Activated CD4-positive, alpha-beta memory T cell treated with anti-CD3 and anti-CD28 coated beads for 36 hours (primary cell): ENCODE results near the gene TMEM38B. TPM values are rescaled to one million over a fixed set of nuclear protein-coding genes. Genes with fewer than 3 reads are reported as not detected.

Experiments used
- CTCF ChIA-PET: fragments of 350-600 bp; sonication (Branson Sonifier 250); formaldehyde crosslinking; loops from one replicate; lab custom pipeline; 2021; ENCODE audit warnings: antibody characterized with exemption, inconsistent platforms; lab: Charles Lee
- POLR2A ChIA-PET: fragments of 350-600 bp; sonication (Branson Sonifier 250); formaldehyde crosslinking; loops from one replicate; lab custom pipeline; 2021; ENCODE audit warnings: antibody characterized with exemption; lab: Charles Lee
- DNase-seq: peaks from one replicate; pipeline ENCODE4 v3.0.0-alpha.2; 2020
- H3K27ac Mint-ChIP-seq: one replicate; pipeline ENCODE4 v1.8.0; 2021; ENCODE audit warnings: mixed read lengths
- H3K27me3 Mint-ChIP-seq: one replicate; pipeline ENCODE4 v1.8.0; 2021; ENCODE audit warnings: mixed read lengths
- H3K36me3 Mint-ChIP-seq: one replicate; pipeline ENCODE4 v1.8.0; 2021; ENCODE audit warnings: mixed read lengths
- H3K4me1 Mint-ChIP-seq: one replicate; pipeline ENCODE4 v1.8.0; 2021; ENCODE audit warnings: low read depth, mixed read lengths
- H3K4me3 Mint-ChIP-seq: one replicate; pipeline ENCODE4 v1.8.0; 2021; ENCODE audit warnings: mild to moderate bottlenecking, mixed read lengths
- H3K9me3 Mint-ChIP-seq: one replicate; pipeline ENCODE4 v1.8.0; 2021; ENCODE audit warnings: mixed read lengths
- intact Hi-C: fragments of 100-400 bp; cut with micrococcal nuclease; formaldehyde crosslinking; loops from one replicate; pipeline ENCODE4 v1.15.1; 2023
- total RNA-seq, 2 experiments: library from RNA; stranded (reverse); gene quantifications; one replicate each; pipeline ENCODE4 v1.2.3, GENCODE V29; 2021

The TMEM38B gene
- total RNA-seq, 2 experiments from 2014 or later: 12.1 to 13.8 TPM

- Mint-ChIP-seq H3K4me1 (no peaks in the 10 kb centered on the region), H3K36me3 (no peaks in the 10 kb centered on the region), H3K27me3 (no peaks in the 10 kb centered on the region), H3K9me3 (peaks cover 22% of the 10 kb centered on the region), H3K4me3 (no peak overlapping the region), H3K27ac (no peak overlapping the region)
- CTCF ChIA-PET: no interaction called here
- DNase-seq: no peak
- POLR2A ChIA-PET: no interaction called here
- intact Hi-C loops: no loop called here
Measured at GRCh38 chr9:105822814-105823213, 128.5 kb downstream of the TMEM38B start.

Other genes with a start within 250 kb of the TMEM38B start
- 1 to 10 TPM; 3.2 to 3.6 TPM for gene FSD1L, start 246.5 kb upstream of the TMEM38B start, total RNA-seq
- 10 to 100 TPM; 15.8 to 16.8 TPM for gene FKTN, start 136.4 kb upstream of the TMEM38B start, total RNA-seq
- gene TAL2, start 32.1 kb upstream of the TMEM38B start, total RNA-seq: not detected